Stimulated activated CD8-positive, alpha-beta memory T cell treated with anti-CD3 and anti-CD28 coated beads, Interleukin-7, amount 100 ng/mL, for 1 hour (primary cell): Measurements from ENCODE around the gene EVI2A.
"Not testable (repeated sequence)": the region's sequence is repeated elsewhere in the genome, so short reads cannot be mapped to it uniquely, and the experiment has no call there.

Experiments
- DNase-seq, 2 donors: peaks; one replicate each; pipeline ENCODE4 v3.0.0-alpha.2; 2020; ENCODE audit warnings: low read depth in 2 of 2

Gene EVI2A

DNA sequence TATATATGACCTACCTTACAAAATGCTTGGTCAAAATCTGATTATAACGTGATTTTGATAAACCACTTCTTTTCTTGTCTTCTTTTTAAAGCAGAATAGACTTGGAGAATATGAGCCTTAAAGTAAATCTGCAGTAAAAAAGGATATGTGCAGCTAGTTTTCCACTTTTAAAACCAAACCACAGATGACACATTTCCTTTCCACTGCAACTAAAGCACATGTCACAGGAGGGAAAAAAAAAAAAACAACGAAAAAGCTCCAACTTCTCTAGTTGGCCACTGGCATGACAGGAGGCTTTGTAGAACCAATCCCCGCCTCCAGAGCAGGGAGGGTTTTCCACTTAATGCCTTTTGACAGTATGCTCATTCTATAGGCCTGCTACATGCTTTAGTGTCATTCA, at the start of gene EVI2A:
TSS of gene EVI2A (minus strand) at position 142 of the 400 bp plus-strand sequence. CDS start 2,609 bp downstream, outside the sequence.
- peak; percentile 49 to 56 for DNase-seq

GRCh38 chr17:31369266-31369665, 47.8 kb upstream of the EVI2A start:
- no peak for DNase-seq

- no peak for DNase-seq
Observed at GRCh38 chr17:31366088-31366487, 44.7 kb upstream of the EVI2A start.

DNA sequence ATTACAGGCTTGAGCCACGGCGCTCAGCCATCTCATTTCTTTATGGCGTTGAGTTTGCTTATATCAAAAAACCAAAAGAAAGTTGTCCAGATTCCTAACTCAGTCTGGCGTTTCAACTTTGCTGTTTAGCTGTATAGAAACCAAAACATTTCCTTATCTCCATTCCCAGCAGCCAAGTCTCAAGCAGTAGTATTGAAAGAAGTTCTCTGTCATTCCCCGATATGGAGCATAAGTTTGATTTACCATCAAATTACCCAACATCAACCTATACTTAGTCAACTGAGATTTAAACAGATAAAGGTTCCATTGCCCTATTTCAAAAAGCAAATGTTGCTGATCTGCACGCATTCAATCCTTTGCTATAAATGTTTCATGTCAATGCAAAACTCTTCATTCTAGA, 42.6 kb upstream of the EVI2A start:
- DNase-seq: no peak

GRCh38 chr17:31357839-31358394, 36.5 kb upstream of the EVI2A start:
- DNase-seq: no peak

DNA sequence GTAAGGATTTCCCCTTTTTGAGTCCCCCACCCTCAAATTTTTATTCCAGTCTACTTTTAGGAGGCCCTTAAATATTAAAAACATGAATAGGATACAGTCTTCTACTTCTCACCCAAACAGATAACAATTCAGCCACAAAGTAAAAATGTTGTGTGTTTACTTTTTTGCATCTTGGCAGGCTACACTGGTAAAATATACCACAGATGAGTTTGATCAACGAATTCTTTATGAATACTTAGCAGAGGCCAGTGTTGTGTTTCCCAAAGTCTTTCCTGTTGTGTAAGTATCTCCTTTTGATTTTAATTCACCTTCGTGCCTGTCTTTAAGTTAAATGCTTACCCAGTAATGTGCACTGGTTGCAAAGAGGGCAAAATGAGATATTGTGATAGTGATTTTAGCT, 35.7 kb upstream of the EVI2A start:
- no peak for DNase-seq

DNA sequence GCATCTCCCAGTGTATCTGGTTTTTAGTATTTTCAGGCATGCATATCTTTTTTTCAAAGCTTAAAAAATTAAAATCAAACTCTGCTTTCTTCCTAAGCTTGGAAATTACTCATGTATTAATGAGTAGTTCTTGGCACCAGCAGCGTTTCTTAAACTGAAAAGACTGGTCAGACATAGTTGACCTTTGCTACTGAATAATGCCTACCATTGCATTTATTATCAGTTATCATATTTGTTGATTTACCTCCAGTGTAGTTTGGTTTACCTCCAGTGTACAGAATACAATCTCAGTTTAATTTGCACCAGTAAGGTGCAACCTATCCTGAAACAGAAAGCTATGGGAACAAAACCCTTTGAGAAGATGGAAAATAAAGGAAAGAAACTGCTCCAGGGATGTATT, 34.5 kb upstream of the EVI2A start:
- no peak for DNase-seq

DNA sequence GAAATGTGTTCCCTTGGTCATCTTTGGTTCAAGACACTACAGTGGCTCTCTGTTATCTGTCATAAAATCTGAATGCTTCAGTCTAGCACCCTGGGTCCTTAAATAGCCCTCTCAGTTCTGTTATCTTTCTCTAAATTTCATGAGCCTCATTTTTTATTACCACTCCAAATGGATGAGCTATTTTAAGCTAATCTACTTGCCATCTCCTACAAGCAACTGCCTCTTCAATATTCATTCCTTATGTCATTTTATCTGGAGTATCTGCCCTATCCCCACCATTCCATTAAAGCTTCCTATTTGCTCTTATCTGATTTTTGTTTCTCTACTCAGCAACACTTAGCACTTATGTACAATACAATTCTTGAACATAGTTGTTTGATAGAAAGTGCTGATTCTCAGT, 28.0 kb upstream of the EVI2A start:
- no peak for DNase-seq

- not testable (repeated sequence) for DNase-seq
Observed at GRCh38 chr17:31345191-31345747, 23.8 kb upstream of the EVI2A start.

- DNase-seq: no peak
Observed at GRCh38 chr17:31339906-31340661, 18.7 kb upstream of the EVI2A start.

- DNase-seq: no peak
Observed at GRCh38 chr17:31329221-31329620, 7.8 kb upstream of the EVI2A start.

GRCh38 chr17:31328160-31328535, 6.7 kb upstream of the EVI2A start:
- DNase-seq: no peak

DNA sequence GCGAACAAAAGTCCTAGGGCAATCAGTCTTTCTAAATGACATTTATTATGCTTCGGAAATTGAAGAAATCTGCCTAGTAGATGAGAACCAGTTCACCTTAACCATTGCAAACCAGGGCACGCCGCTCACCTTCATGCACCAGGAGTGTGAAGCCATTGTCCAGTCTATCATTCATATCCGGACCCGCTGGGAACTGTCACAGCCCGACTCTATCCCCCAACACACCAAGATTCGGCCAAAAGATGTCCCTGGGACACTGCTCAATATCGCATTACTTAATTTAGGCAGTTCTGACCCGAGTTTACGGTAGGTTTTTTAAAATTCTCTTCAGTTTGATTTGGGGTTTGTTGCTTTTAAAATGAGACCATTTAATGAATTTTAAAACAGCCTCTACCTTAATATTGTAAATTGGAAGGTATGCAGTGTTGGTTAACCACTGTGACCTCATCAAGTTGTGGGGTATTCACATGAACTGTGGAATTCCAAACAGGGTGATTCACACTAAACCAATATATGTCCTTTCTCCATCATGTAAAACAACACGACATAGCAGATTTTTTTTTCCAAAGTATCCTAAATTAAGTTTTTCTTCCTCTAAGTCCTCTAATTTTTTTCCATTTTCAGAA, 6.2 kb upstream of the EVI2A start:
- DNase-seq: no peak

DNA sequence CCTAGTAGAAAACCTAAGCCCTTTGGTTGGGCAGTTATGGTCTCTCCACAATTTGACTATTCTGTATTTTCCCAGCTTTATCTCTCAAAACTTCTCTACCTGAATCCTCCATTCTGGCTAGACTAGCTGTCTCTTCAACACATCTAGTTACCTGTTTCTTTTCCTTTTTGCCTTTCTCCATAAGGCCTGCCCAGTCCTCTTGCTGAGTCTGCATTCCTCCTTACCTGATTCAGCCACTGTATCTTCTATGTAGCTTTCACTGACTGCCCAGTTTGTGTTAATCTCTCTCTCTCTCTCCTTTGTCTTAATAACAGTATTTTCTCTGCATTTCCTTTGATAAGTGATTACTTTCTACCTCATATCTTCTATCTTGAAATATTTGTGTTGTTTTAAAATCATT, 2.1 kb upstream of the EVI2A start:
- DNase-seq: no peak

GRCh38 chr17:31321966-31322365, 544 bp upstream of the EVI2A start:
- DNase-seq: no peak

GRCh38 chr17:31320791-31321190, 631 bp downstream of the EVI2A start:
- no peak for DNase-seq

- no peak for DNase-seq
Observed at GRCh38 chr17:31320241-31320640, 1.2 kb downstream of the EVI2A start.

DNA sequence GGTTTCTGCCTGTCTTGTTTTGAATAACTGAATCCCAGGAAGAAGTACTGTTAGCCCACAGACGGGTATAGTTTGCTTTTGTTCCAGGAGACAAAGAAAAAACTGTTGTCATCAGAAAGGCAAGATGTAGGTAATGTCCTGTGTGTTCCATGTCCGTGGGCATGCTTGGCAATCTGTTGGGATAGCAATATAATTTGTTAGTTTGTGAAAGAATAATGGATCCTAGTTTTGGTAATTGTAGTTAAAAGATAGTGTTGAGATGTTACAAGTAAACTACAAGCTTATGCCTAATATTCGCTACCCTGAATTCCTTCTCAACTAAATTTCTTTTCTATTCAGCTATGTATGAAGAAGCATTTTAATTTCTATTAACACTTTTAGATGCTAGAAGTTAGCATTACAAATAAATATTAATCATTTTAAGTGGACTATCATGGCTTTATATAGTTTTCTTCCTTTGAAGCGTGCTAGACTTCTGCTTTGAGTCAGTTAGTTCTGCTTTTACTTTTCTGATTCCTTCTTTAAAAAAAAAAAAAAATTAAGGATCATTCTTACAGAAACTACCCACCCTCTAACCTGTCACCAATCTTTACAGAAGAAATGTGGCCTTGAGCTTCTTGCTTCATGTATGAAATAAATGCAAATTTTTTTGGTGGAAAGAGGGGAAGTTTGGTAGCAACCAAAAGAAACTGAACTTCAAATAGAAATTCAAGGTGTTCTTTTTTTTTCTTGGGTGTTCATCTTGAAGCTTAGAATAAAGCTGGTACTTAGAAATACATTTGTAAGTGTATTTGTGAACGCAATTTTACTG, 2.4 kb downstream of the EVI2A start:
- DNase-seq: no peak

GRCh38 chr17:31318298-31318801, 3.1 kb downstream of the EVI2A start:
- DNase-seq: peak; percentile 23 to 26

DNA sequence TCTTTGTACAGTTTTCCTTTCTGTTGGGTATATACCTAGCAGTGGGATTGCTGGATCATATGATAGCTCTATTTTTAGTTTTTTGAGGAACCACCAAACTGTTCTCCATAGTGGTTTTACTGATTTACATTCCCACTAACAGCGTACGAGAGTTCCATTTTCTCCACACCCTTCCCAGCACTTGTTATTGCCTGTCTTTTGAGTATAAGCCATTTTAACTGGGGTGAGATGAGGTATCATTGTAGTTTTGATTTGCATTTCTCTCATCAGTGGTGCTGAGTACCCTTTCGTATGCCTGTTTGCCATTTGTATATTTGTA, 6.7 kb downstream of the EVI2A start:
- DNase-seq: no peak

DNA sequence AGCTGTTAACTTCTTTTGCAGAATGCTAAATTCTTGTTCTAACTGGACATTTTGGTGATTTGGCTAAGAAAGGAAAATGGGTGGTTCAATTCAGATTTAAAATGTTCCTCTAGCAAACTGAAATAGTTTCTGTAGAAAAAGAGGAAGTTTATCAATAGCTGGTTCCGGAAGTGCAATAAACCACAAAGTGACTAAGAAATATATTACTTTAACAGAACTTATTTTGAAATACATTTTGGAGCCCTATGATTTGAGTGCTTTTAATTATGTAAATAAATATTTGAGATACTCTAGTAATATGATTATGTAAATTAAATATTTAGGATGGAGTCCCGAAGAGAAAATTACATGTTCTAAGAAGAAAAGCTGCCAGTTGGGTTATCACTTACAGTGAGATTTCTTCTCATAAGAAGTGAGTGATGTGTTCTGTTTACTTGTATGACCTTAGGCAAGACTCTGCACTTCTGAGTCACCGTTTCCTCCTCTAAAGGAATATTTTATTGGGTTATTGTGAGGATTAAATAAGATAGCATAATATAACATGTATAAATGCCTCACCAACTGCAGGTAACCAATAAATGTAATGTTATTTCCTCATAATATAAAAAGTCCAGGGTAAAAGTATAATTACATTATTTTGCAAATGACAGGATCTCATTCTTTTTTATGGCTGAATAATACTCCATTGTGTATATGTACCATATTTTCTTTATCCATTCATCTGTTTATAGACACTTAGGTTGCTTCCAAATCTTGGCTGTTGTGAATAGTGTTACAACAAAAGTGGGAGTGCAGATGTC, 7.2 kb downstream of the EVI2A start, which contains the start of gene EVI2B:
TSS of gene EVI2B (minus strand) at position 73 of the 800 bp plus-strand sequence. CDS start 8,445 bp downstream, outside the sequence.
- no peak for DNase-seq
